ENCODE measurements around the gene GRM4. TPM values are rescaled to one million over a fixed set of nuclear protein-coding genes. Genes with fewer than 3 reads are reported as not detected.

GRM4 gene
- total and polyA plus RNA-seq, 9 donors = under 0.01 to 0.37 (median 0.08) TPM; not detected in 2

GRCh38 chr6:34135541-34135940, 10.3 kb downstream of the GRM4 start:
- 60 to 75% (median 74%) methylated on average over 2 of the region's 2 CpGs for WGBS, 3 donors
- no peak for DNase-seq
- H3K4me1 ChIP-seq (ENCODE audit: insufficient read depth) = no peaks in the 10 kb centered on the region
- no peaks in the 10 kb centered on the region for H3K9me3 ChIP-seq
- no peak overlapping the region for H3K4me3 ChIP-seq
- no peaks in the 10 kb centered on the region for H3K27me3 ChIP-seq
- no peak overlapping the region for H3K27ac ChIP-seq
- H3K36me3 ChIP-seq = no peaks in the 10 kb centered on the region
- intact Hi-C loops (cut with DNase I) = no loop called here
- TF ChIP-seq CTCF (IDR thresholded peaks at IDR 0.05) = no peak
- no peak for TF ChIP-seq EP300 (IDR thresholded peaks at IDR 0.05)
- TF ChIP-seq POLR2A (IDR thresholded peaks at IDR 0.05) = no peak

- H3K27ac ChIP-seq = no peak overlapping the region
- no peak for TF ChIP-seq POLR2A (IDR thresholded peaks at IDR 0.05)
- no peak for TF ChIP-seq CTCF (IDR thresholded peaks at IDR 0.05)
- no peak for TF ChIP-seq EP300 (IDR thresholded peaks at IDR 0.05)
- DNase-seq = peak in 2 of 5 donors; percentile 49 to 69
- no peak overlapping the region for H3K4me3 ChIP-seq
- WGBS, 3 donors = 51 to 53% (median 53%) methylated on average over 20 of the region's 20 CpGs
- H3K9me3 ChIP-seq = no peaks in the 10 kb centered on the region
- intact Hi-C loops (cut with DNase I) = no loop called here
- no peaks in the 10 kb centered on the region for H3K27me3 ChIP-seq
- no peaks in the 10 kb centered on the region for H3K36me3 ChIP-seq
- H3K4me1 ChIP-seq (ENCODE audit: insufficient read depth) = no peaks in the 10 kb centered on the region
These were observed 13.3 kb downstream of the GRM4 start for GRCh38 chr6:34132486-34133185.

- H3K27me3 ChIP-seq = no peaks in the 10 kb centered on the region
- TF ChIP-seq EP300 (IDR thresholded peaks at IDR 0.05) = no peak
- no peak for TF ChIP-seq CTCF (IDR thresholded peaks at IDR 0.05)
- no peak for TF ChIP-seq POLR2A (IDR thresholded peaks at IDR 0.05)
These were observed 14.3 kb downstream of the GRM4 start for GRCh38 chr6:34131326-34132290.

GRCh38 chr6:34130862-34131261, 15.0 kb downstream of the GRM4 start:
- no peaks in the 10 kb centered on the region for H3K27me3 ChIP-seq

More at GRCh38 chr6:34131326-34132290, 14.3 kb downstream of the GRM4 start:
- H3K4me1 ChIP-seq (ENCODE audit: insufficient read depth) = no peaks in the 10 kb centered on the region
- no peak for DNase-seq
- H3K36me3 ChIP-seq = no peaks in the 10 kb centered on the region
- H3K27ac ChIP-seq = no peak overlapping the region
- intact Hi-C loops (cut with DNase I) = no loop called here
- H3K4me3 ChIP-seq = no peak overlapping the region
- WGBS, 3 donors = 9 to 12% (median 9%) methylated on average over 11 of the region's 11 CpGs
- no peaks in the 10 kb centered on the region for H3K9me3 ChIP-seq

More at GRCh38 chr6:34130862-34131261, 15.0 kb downstream of the GRM4 start:
- intact Hi-C loops (cut with DNase I) = no loop called here
- Histone ChIP-seq H3K4me3 (no peak overlapping the region), H3K4me1 (ENCODE audit: insufficient read depth) (no peaks in the 10 kb centered on the region), H3K9me3 (no peaks in the 10 kb centered on the region), H3K36me3 (no peaks in the 10 kb centered on the region), H3K27ac (no peak overlapping the region)
- WGBS, 3 donors = 49 to 56% (median 56%) methylated on average over 5 of the region's 5 CpGs
- TF ChIP-seq CTCF (IDR thresholded peaks at IDR 0.05) (no peak), POLR2A (IDR thresholded peaks at IDR 0.05) (no peak), EP300 (IDR thresholded peaks at IDR 0.05) (no peak)
- no peak for DNase-seq

Measured in ovary (tissue), 9 donors.